ENCODE data around the gene SLC25A33.

Gene SLC25A33

DNA sequence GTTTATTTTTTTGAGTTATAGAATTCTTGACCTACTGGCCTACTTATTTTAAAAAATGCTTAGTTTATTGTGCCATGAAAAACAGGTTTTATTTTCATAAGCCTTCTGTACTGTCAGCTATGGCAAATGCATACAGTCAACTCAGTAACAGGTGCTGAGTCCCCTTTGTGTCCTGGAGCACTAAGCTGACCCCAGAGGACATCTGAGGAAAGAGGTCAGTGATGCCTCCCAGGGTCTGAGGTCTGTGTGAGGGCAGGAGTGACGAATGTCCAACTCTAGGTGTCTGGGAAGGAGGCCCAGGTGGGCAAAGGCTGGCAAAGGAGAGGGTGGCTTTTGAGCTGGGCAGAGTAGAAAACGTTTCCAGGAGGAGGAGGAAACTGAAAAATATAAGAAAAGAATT, 41.7 kb downstream of the SLC25A33 start:
- no peak overlapping the region for H2BK15ac ChIP-seq (ENCODE audit: low read depth, poor library complexity, severe bottlenecking)
- DNase-seq = no peak
- no peak overlapping the region for H2BK120ac ChIP-seq (ENCODE audit: low read depth, low read length)
- H3K79me1 ChIP-seq (replicated peaks; ENCODE audit: low read length, poor library complexity, severe bottlenecking) = peaks cover 4% of the 10 kb centered on the region
- no peak overlapping the region for H4K91ac ChIP-seq (ENCODE audit: low read length)
- H3K4ac ChIP-seq (ENCODE audit: low read depth in 1 of 2, low read length in 2 of 2) = no peak overlapping the region
- H3K27me3 ChIP-seq (ENCODE audit: control insufficient read depth in 1 of 2, insufficient read depth in 1 of 2, low read length in 2 of 2) = no peaks in the 10 kb centered on the region
- H2AK5ac ChIP-seq (ENCODE audit: low read length, severe bottlenecking) = no peak overlapping the region
- no peaks in the 10 kb centered on the region for H3K9me3 ChIP-seq (ENCODE audit: control insufficient read depth, low read length)
- no peak overlapping the region for H3K4me2 ChIP-seq (ENCODE audit: low read length, poor library complexity, severe bottlenecking)
- H2BK5ac ChIP-seq (ENCODE audit: low read depth, low read length, poor library complexity, severe bottlenecking) = no peak overlapping the region
- no peak overlapping the region for H3K9ac ChIP-seq (ENCODE audit: low read length)
- H3K18ac ChIP-seq (ENCODE audit: low read depth in 1 of 2, low read length in 2 of 2) = no peak overlapping the region
- H3K36me3 ChIP-seq (ENCODE audit: control insufficient read depth in 1 of 2, insufficient read depth in 2 of 2, low read depth in 1 of 2, low read length in 2 of 2) = peaks cover 27 to 37% of the 10 kb centered on the region in 2 experiments
- no peaks in the 10 kb centered on the region for H3K4me1 ChIP-seq (ENCODE audit: control insufficient read depth, insufficient read depth, low read depth, low read length)
- no peak overlapping the region for H2AFZ ChIP-seq (ENCODE audit: low read depth, low read length)
- no peak overlapping the region for H3K14ac ChIP-seq (ENCODE audit: low read length in 2 of 2)
- no peak overlapping the region for H3K23ac ChIP-seq (ENCODE audit: low read length in 2 of 2)
- H4K8ac ChIP-seq (ENCODE audit: low read length) = no peak overlapping the region
- WGBS = 98% methylated on average over 2 of the region's 2 CpGs
- H2BK12ac ChIP-seq (ENCODE audit: low read length in 2 of 2) = no peak overlapping the region
- no peak overlapping the region for H3K27ac ChIP-seq (ENCODE audit: low read length, poor library complexity, severe bottlenecking)
- no peak overlapping the region for H3K4me3 ChIP-seq (ENCODE audit: insufficient read depth in 1 of 2, low read depth in 1 of 2, low read length in 2 of 2)

DNA sequence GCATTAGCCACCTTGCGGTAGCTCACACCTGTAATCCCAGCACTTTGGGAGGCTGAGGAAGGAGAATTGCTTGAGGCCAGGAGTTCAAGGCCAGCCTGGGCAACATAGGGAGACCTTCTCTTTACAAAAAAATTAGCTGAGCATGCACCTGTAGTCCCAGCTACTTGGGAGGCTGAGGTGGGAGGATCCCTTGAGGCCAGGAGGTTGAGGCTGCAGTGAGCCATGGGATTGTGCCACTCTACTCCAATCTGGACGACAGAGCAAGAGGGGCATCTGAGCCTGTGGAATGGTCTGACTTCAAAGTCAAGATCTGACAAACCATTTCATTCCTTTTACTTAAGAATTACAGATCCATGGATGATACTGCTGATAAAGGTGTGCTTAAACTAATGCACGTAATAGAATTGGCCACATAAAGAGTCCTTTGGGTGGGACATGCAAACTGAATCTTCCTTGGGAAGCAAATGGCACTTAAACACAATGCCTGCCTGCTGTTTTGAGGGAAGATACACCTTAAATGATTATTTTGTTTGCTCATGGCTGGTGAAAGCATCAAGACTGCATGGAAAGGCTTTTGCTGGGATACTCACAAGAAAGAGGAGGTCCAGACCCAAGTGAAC, 47.0 kb downstream of the SLC25A33 start:
- Histone ChIP-seq H3K4me1 (ENCODE audit: control insufficient read depth, insufficient read depth, low read depth, low read length) (peaks cover 12% of the 10 kb centered on the region), H3K36me3 (ENCODE audit: control insufficient read depth in 1 of 2, insufficient read depth in 2 of 2, low read depth in 1 of 2, low read length in 2 of 2) (peaks cover 9 to 12% of the 10 kb centered on the region in 2 experiments), H3K4me2 (ENCODE audit: low read length, poor library complexity, severe bottlenecking) (no peak overlapping the region), H3K4me3 (ENCODE audit: insufficient read depth in 1 of 2, low read depth in 1 of 2, low read length in 2 of 2) (no peak overlapping the region), H3K9ac (ENCODE audit: low read length) (no peak overlapping the region), H2AK5ac (ENCODE audit: low read length, severe bottlenecking) (no peak overlapping the region), H2BK15ac (ENCODE audit: low read depth, poor library complexity, severe bottlenecking) (no peak overlapping the region), H3K27me3 (ENCODE audit: control insufficient read depth in 1 of 2, insufficient read depth in 1 of 2, low read length in 2 of 2) (no peaks in the 10 kb centered on the region), H3K27ac (ENCODE audit: low read length, poor library complexity, severe bottlenecking) (no peak overlapping the region), H2BK120ac (ENCODE audit: low read depth, low read length) (no peak overlapping the region), H4K91ac (ENCODE audit: low read length) (no peak overlapping the region), H3K4ac (ENCODE audit: low read depth in 1 of 2, low read length in 2 of 2) (no peak overlapping the region), H2AFZ (ENCODE audit: low read depth, low read length) (no peak overlapping the region), H3K14ac (ENCODE audit: low read length in 2 of 2) (no peak overlapping the region), H2BK12ac (ENCODE audit: low read length in 2 of 2) (no peak overlapping the region), H3K79me1 (replicated peaks; ENCODE audit: low read length, poor library complexity, severe bottlenecking) (peaks cover 4% of the 10 kb centered on the region), H3K18ac (ENCODE audit: low read depth in 1 of 2, low read length in 2 of 2) (no peak overlapping the region), H4K8ac (ENCODE audit: low read length) (no peak overlapping the region), H3K9me3 (ENCODE audit: control insufficient read depth, low read length) (no peaks in the 10 kb centered on the region), H2BK5ac (ENCODE audit: low read depth, low read length, poor library complexity, severe bottlenecking) (no peak overlapping the region), H3K23ac (ENCODE audit: low read length in 2 of 2) (no peak overlapping the region)
- WGBS = 96% methylated on average over 2 of the region's 3 CpGs
- DNase-seq = no peak

DNA sequence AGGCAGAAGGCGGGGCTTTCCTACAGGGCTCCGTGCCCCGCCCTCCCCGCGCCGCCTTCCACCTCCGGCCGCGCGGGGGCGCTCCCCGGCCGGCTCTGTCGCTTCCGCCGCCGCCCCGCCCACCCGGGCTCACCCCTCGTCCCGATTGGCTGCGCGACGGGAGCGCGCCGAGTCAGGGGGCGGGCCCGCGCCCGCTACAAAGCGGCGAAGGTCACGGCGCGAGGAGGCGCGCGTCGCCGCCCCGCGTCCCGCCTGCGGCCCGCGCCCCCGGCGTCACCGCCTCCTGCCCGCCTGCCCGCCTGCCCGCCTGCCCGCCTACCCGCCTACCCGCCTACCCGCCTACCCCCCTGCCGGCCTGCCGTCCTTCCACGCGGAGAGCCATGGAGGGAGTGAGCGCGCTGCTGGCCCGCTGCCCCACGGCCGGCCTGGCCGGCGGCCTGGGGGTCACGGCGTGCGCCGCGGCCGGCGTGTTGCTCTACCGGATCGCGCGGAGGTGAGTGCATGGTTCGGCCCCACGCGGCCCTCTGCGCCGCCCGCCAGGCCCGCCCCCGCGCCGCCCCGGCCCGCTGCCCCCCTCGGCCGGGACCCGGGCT, 49.4 kb downstream of the SLC25A33 start, which contains the start of gene TMEM201:
TSS of gene TMEM201 (plus strand) at position 361 of the 593 bp plus-strand sequence. CDS start at position 381, 20 bp downstream.
- Histone ChIP-seq H3K18ac (ENCODE audit: low read depth in 1 of 2, low read length in 2 of 2) (peak within 1 kb of the TSS; percentile 37 to 83), H3K27me3 (ENCODE audit: control insufficient read depth in 1 of 2, insufficient read depth in 1 of 2, low read length in 2 of 2) (no peaks in the 10 kb centered on the region), H2BK120ac (ENCODE audit: low read depth, low read length) (no peak within 1 kb of the TSS), H2BK15ac (ENCODE audit: low read depth, poor library complexity, severe bottlenecking) (no peak within 1 kb of the TSS), H3K79me1 (replicated peaks; ENCODE audit: low read length, poor library complexity, severe bottlenecking) (peaks cover 12% of the 10 kb centered on the region), H2AK5ac (ENCODE audit: low read length, severe bottlenecking) (no peak within 1 kb of the TSS), H3K9ac (ENCODE audit: low read length) (peak within 1 kb of the TSS; percentile 89), H3K36me3 (ENCODE audit: control insufficient read depth in 1 of 2, insufficient read depth in 2 of 2, low read depth in 1 of 2, low read length in 2 of 2) (peaks cover 3 to 9% of the 10 kb centered on the region in 2 experiments), H3K14ac (ENCODE audit: low read length in 2 of 2) (peak within 1 kb of the TSS in 1 of 2 experiments; percentile 50), H3K23ac (ENCODE audit: low read length in 2 of 2) (peak within 1 kb of the TSS in 1 of 2 experiments; percentile 85), H2AFZ (ENCODE audit: low read depth, low read length) (peak within 1 kb of the TSS; percentile 44), H3K4me1 (ENCODE audit: control insufficient read depth, insufficient read depth, low read depth, low read length) (peaks cover 21% of the 10 kb centered on the region), H3K4ac (ENCODE audit: low read depth in 1 of 2, low read length in 2 of 2) (no peak within 1 kb of the TSS), H2BK5ac (ENCODE audit: low read depth, low read length, poor library complexity, severe bottlenecking) (no peak within 1 kb of the TSS), H3K4me3 (ENCODE audit: insufficient read depth in 1 of 2, low read depth in 1 of 2, low read length in 2 of 2) (peak within 1 kb of the TSS; percentile 89), H4K8ac (ENCODE audit: low read length) (peak within 1 kb of the TSS; percentile 27), H3K27ac (ENCODE audit: low read length, poor library complexity, severe bottlenecking) (no peak within 1 kb of the TSS), H3K9me3 (ENCODE audit: control insufficient read depth, low read length) (no peaks in the 10 kb centered on the region), H4K91ac (ENCODE audit: low read length) (no peak within 1 kb of the TSS), H2BK12ac (ENCODE audit: low read length in 2 of 2) (no peak within 1 kb of the TSS), H3K4me2 (ENCODE audit: low read length, poor library complexity, severe bottlenecking) (peak within 1 kb of the TSS; percentile 85)
- under 1% methylated on average over 33 of the region's 94 CpGs for WGBS
- peak; percentile 88 for DNase-seq

DNA sequence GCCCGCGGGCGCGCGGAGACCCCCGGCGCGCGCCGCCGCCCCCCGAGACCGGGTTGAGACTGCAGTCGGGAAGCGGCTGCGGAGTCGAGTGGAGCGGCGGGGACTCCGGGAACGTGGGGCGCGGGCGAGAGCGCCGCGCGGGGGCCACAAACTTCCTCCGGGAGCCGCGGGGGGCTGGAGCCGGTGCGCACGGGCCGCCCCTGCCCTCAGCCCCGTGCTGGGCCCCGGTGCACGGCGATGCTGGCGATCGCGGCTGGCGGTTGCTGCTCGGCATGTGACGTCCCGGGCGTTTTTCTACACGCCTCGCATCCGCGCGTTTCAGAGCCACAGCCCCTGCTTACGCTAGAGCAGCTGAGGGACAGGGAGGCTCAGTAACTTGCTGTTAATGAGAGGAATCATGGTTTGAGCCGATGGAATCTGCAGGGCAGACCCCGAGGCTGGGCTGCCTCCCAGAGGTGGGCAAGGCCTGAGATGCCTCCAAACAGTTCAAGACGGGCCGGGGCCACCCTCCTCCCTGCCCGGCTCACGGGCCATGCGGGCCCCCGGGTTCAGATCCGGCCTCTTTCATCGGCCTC, 50.0 kb downstream of the SLC25A33 start:
- Histone ChIP-seq H2AK5ac (ENCODE audit: low read length, severe bottlenecking) (no peak overlapping the region), H4K8ac (ENCODE audit: low read length) (peak overlapping the region; percentile 27), H3K9me3 (ENCODE audit: control insufficient read depth, low read length) (no peaks in the 10 kb centered on the region), H3K79me1 (replicated peaks; ENCODE audit: low read length, poor library complexity, severe bottlenecking) (peaks cover 17% of the 10 kb centered on the region), H3K4me2 (ENCODE audit: low read length, poor library complexity, severe bottlenecking) (peak overlapping the region; percentile 84), H3K18ac (ENCODE audit: low read depth in 1 of 2, low read length in 2 of 2) (peak overlapping the region in 1 of 2 experiments; percentile 81), H3K27ac (ENCODE audit: low read length, poor library complexity, severe bottlenecking) (no peak overlapping the region), H2AFZ (ENCODE audit: low read depth, low read length) (peak overlapping the region; percentile 44), H3K4me3 (ENCODE audit: insufficient read depth in 1 of 2, low read depth in 1 of 2, low read length in 2 of 2) (peak overlapping the region; percentile 89), H3K4ac (ENCODE audit: low read depth in 1 of 2, low read length in 2 of 2) (no peak overlapping the region), H2BK12ac (ENCODE audit: low read length in 2 of 2) (no peak overlapping the region), H2BK120ac (ENCODE audit: low read depth, low read length) (no peak overlapping the region), H3K14ac (ENCODE audit: low read length in 2 of 2) (no peak overlapping the region), H3K9ac (ENCODE audit: low read length) (peak overlapping the region; percentile 89), H2BK15ac (ENCODE audit: low read depth, poor library complexity, severe bottlenecking) (no peak overlapping the region), H3K36me3 (ENCODE audit: control insufficient read depth in 1 of 2, insufficient read depth in 2 of 2, low read depth in 1 of 2, low read length in 2 of 2) (peaks cover 3 to 9% of the 10 kb centered on the region in 2 experiments), H3K27me3 (ENCODE audit: control insufficient read depth in 1 of 2, insufficient read depth in 1 of 2, low read length in 2 of 2) (no peaks in the 10 kb centered on the region), H4K91ac (ENCODE audit: low read length) (no peak overlapping the region), H3K4me1 (ENCODE audit: control insufficient read depth, insufficient read depth, low read depth, low read length) (peaks cover 25% of the 10 kb centered on the region), H2BK5ac (ENCODE audit: low read depth, low read length, poor library complexity, severe bottlenecking) (no peak overlapping the region), H3K23ac (ENCODE audit: low read length in 2 of 2) (peak overlapping the region in 1 of 2 experiments; percentile 80)
- peak; percentile 55 for DNase-seq
- WGBS = 1% methylated on average over 59 of the region's 63 CpGs

All from mesenchymal stem cell (in vitro differentiated cells and primary cell).